HEK293 (cell line): ENCODE results near the gene ANKRD33.

ENCODE experiments used
- CTCF ChIA-PET: fragments of 350-600 bp; formaldehyde crosslinking; extraction: SDS; loops from one replicate; lab custom pipeline; 2021; ENCODE audit warnings: antibody characterized with exemption; lab: Yijun Ruan, JAX
- POLR2A ChIA-PET: fragments of 300-600 bp; formaldehyde crosslinking; extraction: SDS; loops from one replicate; lab custom pipeline; 2020; ENCODE audit warnings: antibody characterized with exemption, inconsistent platforms; lab: Yijun Ruan, JAX
- H3K27ac ChIP-seq: fragments of 200-500 bp; sonication (Bioruptor generic); 2 replicates; pipeline ENCODE4 v1.5.1; 2014; ENCODE audit warnings: low read depth, low read length, control low read depth, inconsistent platforms; ENCODE audit errors: extremely low read depth
- H3K36me3 ChIP-seq, 2 experiments: fragments of 200-500 bp in 1 of 2; sonication (Bioruptor generic) in 1 of 2; 1 replicate in 1 of 2; 2 replicates in 1 of 2; pipeline ENCODE4 v1.5.1; 2014 to 2017; ENCODE audit warnings: inconsistent platforms in 2 of 2, low read length in 2 of 2; ENCODE audit not compliant: control insufficient read depth in 2 of 2, insufficient read depth in 1 of 2
- H3K4me1 ChIP-seq: fragments of 200-500 bp; sonication (Bioruptor generic); 2 replicates; pipeline ENCODE4 v1.5.1; 2014; ENCODE audit warnings: mild to moderate bottlenecking, low read length, inconsistent platforms; ENCODE audit not compliant: control insufficient read depth, insufficient read depth
- H3K4me3 ChIP-seq: 2 replicates; pipeline ENCODE4 v1.5.1; 2011; ENCODE audit warnings: low read depth, mild to moderate bottlenecking, control low read depth, low read length, moderate library complexity
- H3K9me3 ChIP-seq: fragments of 200-500 bp; sonication (Bioruptor generic); 2 replicates; pipeline ENCODE4 v1.5.1; 2014; ENCODE audit warnings: low read depth, low read length, inconsistent platforms; ENCODE audit not compliant: control insufficient read depth, insufficient read depth
- EGR2 ChIP-seq: fragments of 450-650 bp; formaldehyde crosslinking; IDR thresholded peaks from 2 replicates; pipeline ENCODE4 v1.5.1; 2016; ENCODE audit warnings: low read depth, missing biosample characterization, missing genetic modification characterization
- PRDM2 ChIP-seq: fragments of 450-650 bp; formaldehyde crosslinking; IDR thresholded peaks from 2 replicates; pipeline ENCODE4 v1.5.1; 2016; ENCODE audit warnings: missing biosample characterization, missing genetic modification characterization, borderline replicate concordance
- ZFHX2 ChIP-seq: fragments of 450-650 bp; formaldehyde crosslinking; conservative IDR thresholded peaks from 2 replicates; pipeline ENCODE4 v1.5.1; 2016; ENCODE audit warnings: missing biosample characterization, missing genetic modification characterization
- ZFP37 ChIP-seq: fragments of 450-650 bp; formaldehyde crosslinking; IDR thresholded peaks from 2 replicates; pipeline ENCODE4 v1.5.1; 2016; ENCODE audit warnings: missing biosample characterization, missing genetic modification characterization
- ZNF10 ChIP-seq: fragments of 450-650 bp; formaldehyde crosslinking; IDR thresholded peaks from 2 replicates; pipeline ENCODE4 v1.5.1; 2017; ENCODE audit warnings: missing biosample characterization, missing genetic modification characterization
- ZNF155 ChIP-seq: fragments of 450-650 bp; formaldehyde crosslinking; IDR thresholded peaks from 2 replicates; pipeline ENCODE4 v1.5.1; 2016; ENCODE audit warnings: missing biosample characterization, missing genetic modification characterization
- ZNF157 ChIP-seq: fragments of 450-650 bp; formaldehyde crosslinking; IDR thresholded peaks from 2 replicates; pipeline ENCODE4 v1.5.1; 2016; ENCODE audit warnings: missing biosample characterization, missing genetic modification characterization
- ZNF24 ChIP-seq: fragments of 450-650 bp; formaldehyde crosslinking; IDR thresholded peaks from 2 replicates; pipeline ENCODE4 v1.5.1; 2016; ENCODE audit warnings: missing biosample characterization, missing genetic modification characterization
- ZNF350 ChIP-seq: fragments of 450-650 bp; formaldehyde crosslinking; IDR thresholded peaks from 2 replicates; pipeline ENCODE4 v1.5.0; 2017; ENCODE audit warnings: missing biosample characterization, mild to moderate bottlenecking, missing genetic modification characterization
- ZNF426 ChIP-seq: fragments of 450-650 bp; formaldehyde crosslinking; IDR thresholded peaks from 2 replicates; pipeline ENCODE4 v1.5.1; 2017; ENCODE audit warnings: missing biosample characterization, missing genetic modification characterization, mild to moderate bottlenecking, inconsistent platforms, moderate library complexity
- ZNF473 ChIP-seq: fragments of 450-650 bp; formaldehyde crosslinking; IDR thresholded peaks from 2 replicates; pipeline ENCODE4 v1.5.1; 2017; ENCODE audit warnings: missing biosample characterization, missing genetic modification characterization
- ZNF513 ChIP-seq: fragments of 450-650 bp; IDR thresholded peaks from 2 replicates; pipeline ENCODE4 v1.5.1; 2018; ENCODE audit warnings: missing biosample characterization, missing genetic modification characterization
- ZNF529 ChIP-seq: fragments of 450-650 bp; formaldehyde crosslinking; IDR thresholded peaks from 2 replicates; pipeline ENCODE4 v1.5.1; 2017; ENCODE audit warnings: missing genetic modification characterization, missing biosample characterization; ENCODE audit not compliant: insufficient replicate concordance
- ZNF626 ChIP-seq: fragments of 450-650 bp; sonication (Bioruptor Pico); formaldehyde crosslinking; IDR thresholded peaks from 2 replicates; pipeline ENCODE4 v1.5.1; 2018; ENCODE audit warnings: missing biosample characterization, missing genetic modification characterization, inconsistent platforms
- ZNF654 ChIP-seq: fragments of 450-650 bp; formaldehyde crosslinking; IDR thresholded peaks from 2 replicates; pipeline ENCODE4 v1.5.1; 2016; ENCODE audit warnings: low read depth, missing biosample characterization, missing genetic modification characterization
- ZNF768 ChIP-seq: fragments of 450-650 bp; formaldehyde crosslinking; IDR thresholded peaks from 2 replicates; pipeline ENCODE4 v1.5.1; 2018; ENCODE audit warnings: missing biosample characterization, mild to moderate bottlenecking, missing genetic modification characterization
- TF ChIP-seq, protein P1 (sequence below): fragments of 450-650 bp; formaldehyde crosslinking; IDR thresholded peaks from 2 replicates; pipeline ENCODE4 v1.5.1; 2016; ENCODE audit warnings: missing biosample characterization, missing genetic modification characterization

Gene ANKRD33

DNA sequence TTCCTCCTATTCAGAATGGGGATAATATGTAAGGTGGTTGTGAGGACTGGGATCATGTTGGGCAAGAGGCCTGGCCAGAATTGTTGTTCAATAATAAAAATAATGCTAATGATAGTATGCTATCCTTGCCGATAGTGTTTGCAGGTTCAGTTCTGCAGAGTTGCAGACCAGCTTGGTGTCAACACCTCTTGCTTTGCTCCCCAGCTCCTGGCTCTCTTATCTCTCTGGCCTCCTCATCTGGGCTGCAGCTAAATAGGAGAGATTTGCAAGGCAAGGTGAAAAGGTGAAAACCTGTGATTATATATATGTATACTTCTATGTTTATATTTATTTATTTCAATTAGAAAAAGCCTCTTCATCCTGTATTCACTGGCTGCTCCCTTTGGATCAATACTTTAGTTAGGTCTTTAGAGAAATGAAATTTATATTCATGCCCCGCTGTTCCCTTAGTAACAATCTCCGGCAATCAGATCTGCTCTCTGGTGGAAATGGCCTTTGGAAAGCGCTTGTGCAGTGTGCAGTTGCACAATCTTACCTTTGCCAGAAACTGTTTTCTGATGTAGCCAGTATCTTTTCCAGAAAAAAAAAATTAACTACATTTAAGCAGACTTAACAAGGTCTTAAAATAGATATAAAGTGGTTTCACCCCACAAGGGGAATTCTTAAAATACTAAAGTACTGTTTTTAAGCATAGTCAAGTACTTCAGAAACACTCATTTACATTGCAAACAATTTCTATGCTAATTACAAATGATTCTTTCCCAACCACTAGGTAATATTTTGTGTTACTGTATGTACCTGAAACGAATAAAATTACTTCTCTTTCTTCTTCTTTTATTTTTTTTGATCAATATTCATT is 44.5 kb downstream of the ANKRD33 start (continued):
- TF ChIP-seq PRDM2 (tag by site-specific recombination) (no peak), ZNF768 (tag by site-specific recombination) (no peak), ZNF426 (no peak), ZNF473 (tag by site-specific recombination) (no peak), ZNF155 (tag by site-specific recombination) (no peak)

- no peaks in the 10 kb centered on the region for H3K4me1 ChIP-seq
- TF ChIP-seq, protein P1, sequence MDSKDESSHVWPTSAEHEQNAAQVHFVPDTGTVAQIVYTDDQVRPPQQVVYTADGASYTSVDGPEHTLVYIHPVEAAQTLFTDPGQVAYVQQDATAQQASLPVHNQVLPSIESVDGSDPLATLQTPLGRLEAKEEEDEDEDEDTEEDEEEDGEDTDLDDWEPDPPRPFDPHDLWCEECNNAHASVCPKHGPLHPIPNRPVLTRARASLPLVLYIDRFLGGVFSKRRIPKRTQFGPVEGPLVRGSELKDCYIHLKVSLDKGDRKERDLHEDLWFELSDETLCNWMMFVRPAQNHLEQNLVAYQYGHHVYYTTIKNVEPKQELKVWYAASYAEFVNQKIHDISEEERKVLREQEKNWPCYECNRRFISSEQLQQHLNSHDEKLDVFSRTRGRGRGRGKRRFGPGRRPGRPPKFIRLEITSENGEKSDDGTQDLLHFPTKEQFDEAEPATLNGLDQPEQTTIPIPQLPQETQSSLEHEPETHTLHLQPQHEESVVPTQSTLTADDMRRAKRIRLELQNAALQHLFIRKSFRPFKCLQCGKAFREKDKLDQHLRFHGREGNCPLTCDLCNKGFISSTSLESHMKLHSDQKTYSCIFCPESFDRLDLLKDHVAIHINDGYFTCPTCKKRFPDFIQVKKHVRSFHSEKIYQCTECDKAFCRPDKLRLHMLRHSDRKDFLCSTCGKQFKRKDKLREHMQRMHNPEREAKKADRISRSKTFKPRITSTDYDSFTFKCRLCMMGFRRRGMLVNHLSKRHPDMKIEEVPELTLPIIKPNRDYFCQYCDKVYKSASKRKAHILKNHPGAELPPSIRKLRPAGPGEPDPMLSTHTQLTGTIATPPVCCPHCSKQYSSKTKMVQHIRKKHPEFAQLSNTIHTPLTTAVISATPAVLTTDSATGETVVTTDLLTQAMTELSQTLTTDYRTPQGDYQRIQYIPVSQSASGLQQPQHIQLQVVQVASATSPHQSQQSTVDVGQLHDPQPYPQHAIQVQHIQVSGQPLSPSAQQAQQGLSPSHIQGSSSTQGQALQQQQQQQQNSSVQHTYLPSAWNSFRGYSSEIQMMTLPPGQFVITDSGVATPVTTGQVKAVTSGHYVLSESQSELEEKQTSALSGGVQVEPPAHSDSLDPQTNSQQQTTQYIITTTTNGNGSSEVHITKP (tag by site-specific recombination), result no peak
- TF ChIP-seq ZNF24 (tag by site-specific recombination), result no peak
- no peak for TF ChIP-seq ZNF626
- no peak for TF ChIP-seq ZNF529 (tag by site-specific recombination)
- no peak for TF ChIP-seq ZNF654
- TF ChIP-seq ZNF157 (tag by site-specific recombination), result no peak
- no peak for TF ChIP-seq ZNF350 (tag by site-specific recombination)
- TF ChIP-seq EGR2 (tag by site-specific recombination), result peak; percentile 68
- no peak for TF ChIP-seq ZFP37 (tag by site-specific recombination)
- TF ChIP-seq ZNF513, result no peak
- peak; percentile 71 for TF ChIP-seq ZFHX2 (tag by site-specific recombination)
- TF ChIP-seq ZNF10 (tag by site-specific recombination), result no peak
- H3K9me3 ChIP-seq, result no peaks in the 10 kb centered on the region
- POLR2A ChIA-PET, result interaction anchor here (0.7 kb wide), 1 partner anchor 135 kb away, joined by 3 read pairs; the partner anchor contains the start of gene ATG101
- H3K4me3 ChIP-seq, result no peak overlapping the region
- H3K27ac ChIP-seq, result no peak overlapping the region
- CTCF ChIA-PET, result interaction anchor here (0.6 to 1.7 kb wide), 4 partner anchors 11 to 1871 kb away, joined by 3 to 7 read pairs (median 4); no protein-coding TSS in a partner anchor
- no peaks in the 10 kb centered on the region for H3K36me3 ChIP-seq
Observed at GRCh38 chr12:51934080-51934479, 46.2 kb downstream of the ANKRD33 start.
